Mucosa of descending colon (tissue), 3 donors: ENCODE measurements around the gene IRF2BP2. TPM values are rescaled to one million over a fixed set of nuclear protein-coding genes. Genes with fewer than 3 reads are reported as not detected.

ENCODE experiments used
- ATAC-seq: fragments of 200-7000 bp; cut with Tn5 transposase; one replicate; pipeline ENCODE4 v1.9.1; 2020; ENCODE audit warnings: mild to moderate bottlenecking, moderate library complexity
- DNase-seq, 3 donors: peaks; one replicate each; pipeline ENCODE4 v3.0.0-alpha.2; 2020
- H3K36me3 ChIP-seq: fragments of 200-600 bp; one replicate; pipeline ENCODE4 v1.8.0; 2021; ENCODE audit warnings: low read depth, mild to moderate bottlenecking
- H3K4me1 ChIP-seq: fragments of 200-600 bp; one replicate; pipeline ENCODE4 v1.8.0; 2021; ENCODE audit warnings: low read depth, mild to moderate bottlenecking
- H3K4me3 ChIP-seq: fragments of 200-600 bp; one replicate; pipeline ENCODE4 v1.8.0; 2021; ENCODE audit warnings: mild to moderate bottlenecking
- H3K9me3 ChIP-seq: fragments of 200-600 bp; one replicate; pipeline ENCODE4 v1.8.0; 2021; ENCODE audit warnings: mild to moderate bottlenecking
- intact Hi-C, 2 donors: fragments of 100-400 bp; cut with DNase I in 1 of 2; cut with micrococcal nuclease in 1 of 2; formaldehyde crosslinking; loops; one replicate each; pipeline versions ENCODE4 v1.11.0 to v1.11.1; 2022; cut with DNase I, micrococcal nuclease
- total RNA-seq, 3 donors: library from RNA; stranded (reverse); fragmentation: NEBNext Ultra II Directional in 2 of 3; extraction: Animal tissue kit (Norgen Biotek cat#: 25700) in 2 of 3; gene quantifications; one replicate each; pipeline versions ENCODE4 v1.2.1 to v1.2.4, GENCODE V29; 2021 to 2023
- TF ChIP-seq, protein P1 (sequence below): fragments of 200-600 bp; IDR thresholded peaks from one replicate; pipeline ENCODE4 v1.8.0; 2022; ENCODE audit warnings: antibody characterized with exemption, mild to moderate bottlenecking
- donor health status: DM: no; HTN: no; CAD: no; lungs with moderate emphysema.
- donor health status: DM: no; HTN: no; CAD: no.
- donor health status: DM: no; HTN: yes; CAD: no.

Gene IRF2BP2
- total RNA-seq, 3 donors from 2014 or later, result 134 to 180 (median 156) TPM

DNA sequence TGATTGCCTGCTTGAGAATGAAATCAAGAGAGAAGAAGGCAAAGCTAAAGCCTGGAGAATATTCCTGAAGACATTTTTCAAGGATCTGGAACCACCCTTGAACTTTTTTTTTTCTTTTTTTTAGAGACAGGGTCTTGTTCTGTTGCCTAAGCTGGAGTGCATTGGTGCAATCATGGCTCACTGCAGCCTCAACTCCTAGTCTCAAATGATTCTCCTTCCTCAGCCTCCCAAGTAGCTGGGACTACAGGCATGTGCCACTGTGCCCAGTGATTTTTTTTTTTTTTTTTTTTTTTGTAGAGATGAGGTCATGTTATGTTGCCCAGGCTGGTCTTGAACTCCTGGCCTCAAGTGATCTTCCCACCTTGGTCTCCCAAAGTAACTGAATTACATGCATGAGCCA, 22.2 kb upstream of the IRF2BP2 start:
- ATAC-seq, result no peak
- H3K9me3 ChIP-seq, result no peaks in the 10 kb centered on the region
- no peaks in the 10 kb centered on the region for H3K36me3 ChIP-seq
- intact Hi-C loops, result no loop called here
- TF ChIP-seq, protein P1, sequence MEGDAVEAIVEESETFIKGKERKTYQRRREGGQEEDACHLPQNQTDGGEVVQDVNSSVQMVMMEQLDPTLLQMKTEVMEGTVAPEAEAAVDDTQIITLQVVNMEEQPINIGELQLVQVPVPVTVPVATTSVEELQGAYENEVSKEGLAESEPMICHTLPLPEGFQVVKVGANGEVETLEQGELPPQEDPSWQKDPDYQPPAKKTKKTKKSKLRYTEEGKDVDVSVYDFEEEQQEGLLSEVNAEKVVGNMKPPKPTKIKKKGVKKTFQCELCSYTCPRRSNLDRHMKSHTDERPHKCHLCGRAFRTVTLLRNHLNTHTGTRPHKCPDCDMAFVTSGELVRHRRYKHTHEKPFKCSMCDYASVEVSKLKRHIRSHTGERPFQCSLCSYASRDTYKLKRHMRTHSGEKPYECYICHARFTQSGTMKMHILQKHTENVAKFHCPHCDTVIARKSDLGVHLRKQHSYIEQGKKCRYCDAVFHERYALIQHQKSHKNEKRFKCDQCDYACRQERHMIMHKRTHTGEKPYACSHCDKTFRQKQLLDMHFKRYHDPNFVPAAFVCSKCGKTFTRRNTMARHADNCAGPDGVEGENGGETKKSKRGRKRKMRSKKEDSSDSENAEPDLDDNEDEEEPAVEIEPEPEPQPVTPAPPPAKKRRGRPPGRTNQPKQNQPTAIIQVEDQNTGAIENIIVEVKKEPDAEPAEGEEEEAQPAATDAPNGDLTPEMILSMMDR, result no peak
- H3K4me3 ChIP-seq, result no peak overlapping the region
- H3K4me1 ChIP-seq, result no peaks in the 10 kb centered on the region
- DNase-seq, result no peak

DNA sequence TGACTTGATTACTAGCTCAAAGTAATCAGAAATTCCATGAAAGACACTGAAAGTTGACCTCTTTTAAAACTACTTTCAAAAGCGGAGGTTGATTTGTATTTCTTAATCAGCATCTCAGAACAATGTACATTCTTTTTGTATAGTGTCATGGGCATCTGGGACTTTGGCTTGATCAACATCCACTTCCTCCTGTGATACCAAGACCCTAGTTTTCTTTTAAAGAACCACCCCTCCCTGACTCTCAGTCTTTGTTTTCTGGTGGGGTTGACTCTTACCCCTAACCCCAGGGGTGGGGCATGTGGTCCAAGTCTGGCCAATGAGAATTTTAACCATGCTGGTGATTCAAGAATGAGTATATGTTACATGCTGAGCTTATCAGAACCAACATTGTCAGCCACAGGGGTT, 21.7 kb upstream of the IRF2BP2 start:
- DNase-seq (no peak), ATAC-seq (peak; percentile 30)
- Histone ChIP-seq H3K36me3 (no peaks in the 10 kb centered on the region), H3K4me1 (no peaks in the 10 kb centered on the region), H3K9me3 (no peaks in the 10 kb centered on the region), H3K4me3 (no peak overlapping the region)
- TF ChIP-seq, protein P1, result no peak
- intact Hi-C loops, result no loop called here

DNA sequence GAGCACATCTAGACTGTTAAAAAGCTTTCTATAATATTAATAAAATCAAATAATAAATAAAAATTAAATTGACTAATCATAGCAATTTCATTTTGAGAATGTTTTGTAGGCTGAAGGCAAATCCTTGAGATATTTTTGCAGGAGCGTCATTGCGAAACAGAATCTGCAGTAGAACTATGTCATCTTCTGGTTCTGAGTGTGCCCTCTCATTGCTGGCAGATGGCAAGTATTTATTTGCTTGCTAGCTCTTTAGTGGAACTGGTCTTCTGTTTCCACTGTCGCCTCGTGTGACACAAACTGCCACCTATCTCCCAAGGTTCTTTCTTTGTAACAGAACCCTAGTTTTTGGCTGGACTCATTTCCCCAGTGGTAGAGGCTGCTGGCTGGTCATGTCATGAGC, 19.0 kb upstream of the IRF2BP2 start:
- DNase-seq, result no peak
- H3K4me1 ChIP-seq, result peaks cover 3% of the 10 kb centered on the region
- no peak overlapping the region for H3K4me3 ChIP-seq
- H3K9me3 ChIP-seq, result no peaks in the 10 kb centered on the region
- no peaks in the 10 kb centered on the region for H3K36me3 ChIP-seq
- intact Hi-C loops, result no loop called here
- TF ChIP-seq, protein P1, result no peak
- ATAC-seq, result no peak

DNA sequence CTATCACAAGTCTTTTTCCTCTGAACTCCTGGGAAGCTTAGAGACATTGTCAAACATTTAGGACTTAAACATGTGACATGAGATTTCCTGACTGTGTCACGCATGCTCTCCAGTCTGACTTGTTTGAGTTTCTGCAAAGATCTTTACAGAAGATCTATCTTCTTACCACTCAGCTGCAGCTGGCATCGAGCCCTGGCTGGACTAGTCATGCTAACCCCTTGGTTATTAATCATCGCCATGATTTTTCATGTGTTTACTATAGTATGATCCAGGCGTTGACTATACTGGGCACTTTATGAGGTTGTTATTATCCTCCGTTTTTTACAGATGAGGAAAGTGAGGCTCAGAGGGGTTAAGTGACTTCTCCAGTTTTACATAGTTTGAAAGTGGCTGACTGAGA, 18.1 kb upstream of the IRF2BP2 start:
- DNase-seq (no peak), ATAC-seq (no peak)
- intact Hi-C loops, result no loop called here
- Histone ChIP-seq H3K9me3 (no peaks in the 10 kb centered on the region), H3K36me3 (no peaks in the 10 kb centered on the region), H3K4me1 (peaks cover 5% of the 10 kb centered on the region), H3K4me3 (no peak overlapping the region)
- TF ChIP-seq, protein P1, result no peak

DNA sequence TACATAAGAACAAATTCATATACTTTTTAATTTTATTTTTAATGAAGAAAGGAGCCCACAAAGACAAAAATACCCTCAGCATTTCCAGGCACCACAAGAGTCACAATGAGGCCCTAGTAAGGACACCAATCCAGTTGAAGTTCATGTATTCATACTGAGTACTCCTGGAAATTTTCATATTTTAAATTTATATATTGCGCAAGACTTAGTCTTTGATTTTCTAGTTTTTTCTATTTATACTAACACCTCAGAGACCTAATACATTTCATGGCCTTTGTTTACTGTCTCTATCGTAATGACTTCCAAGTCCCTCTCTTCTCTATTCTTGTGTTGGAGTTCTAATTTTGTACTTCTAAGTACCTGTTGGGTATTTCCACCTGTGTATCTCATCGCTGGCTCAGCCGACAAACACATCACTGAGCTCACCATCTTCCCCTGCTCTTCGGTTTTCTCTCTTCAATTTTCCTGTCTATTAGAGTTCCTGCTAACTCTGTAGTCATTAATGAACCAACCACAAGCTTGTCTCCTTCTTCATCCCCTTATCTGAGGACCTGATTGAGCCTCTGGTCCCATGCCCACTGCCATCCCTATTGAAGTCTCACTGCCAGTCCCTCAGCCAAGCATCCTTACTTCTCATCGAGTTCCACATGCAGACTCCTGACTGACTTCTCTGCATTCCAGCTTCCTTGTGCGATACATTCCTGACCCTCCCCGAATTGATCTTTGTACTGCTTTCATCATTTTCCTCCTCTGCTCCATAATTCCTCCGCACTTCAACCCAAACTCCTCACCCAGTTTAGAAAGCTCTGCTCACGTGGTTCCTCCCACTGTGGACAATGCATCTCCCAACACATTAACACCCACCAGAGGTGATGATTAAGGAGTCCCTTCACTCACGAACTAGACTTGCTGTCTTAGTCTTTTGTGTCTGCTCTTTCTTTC, 17.3 kb upstream of the IRF2BP2 start:
- H3K4me1 ChIP-seq, result peaks cover 5% of the 10 kb centered on the region
- TF ChIP-seq, protein P1, result no peak
- H3K9me3 ChIP-seq, result no peaks in the 10 kb centered on the region
- no peak for ATAC-seq
- no peak for DNase-seq
- intact Hi-C loops, result no loop called here
- no peak overlapping the region for H3K4me3 ChIP-seq
- no peaks in the 10 kb centered on the region for H3K36me3 ChIP-seq
